ENCODE measurements around the gene SLC25A1. TPM values are rescaled to one million over a fixed set of nuclear protein-coding genes. Genes with fewer than 3 reads are reported as not detected.

Gene SLC25A1
- total and polyA plus RNA-seq, 2 donors from 2014 or later = 62.6 to 128 TPM

DNA sequence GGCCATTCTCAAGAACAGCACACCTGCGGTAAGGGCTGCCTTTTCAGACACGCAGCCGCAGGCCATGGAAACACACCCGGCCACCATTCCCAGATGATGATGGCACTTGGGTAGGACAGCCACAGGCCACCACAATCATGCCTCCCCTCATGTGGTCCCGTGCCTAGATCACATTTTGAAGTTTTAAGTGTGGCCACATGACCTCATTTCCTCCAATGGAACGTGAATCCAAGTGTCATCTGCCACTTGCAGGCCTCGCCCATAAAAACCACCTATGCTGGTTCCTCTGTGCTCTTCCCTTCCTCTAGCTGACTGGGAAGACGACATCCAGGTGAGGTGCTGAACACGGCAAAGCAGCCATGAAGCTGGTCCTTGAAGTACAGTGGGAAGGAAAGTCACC lies 44.6 kb upstream of the SLC25A1 start:
- TF ChIP-seq, protein P1, sequence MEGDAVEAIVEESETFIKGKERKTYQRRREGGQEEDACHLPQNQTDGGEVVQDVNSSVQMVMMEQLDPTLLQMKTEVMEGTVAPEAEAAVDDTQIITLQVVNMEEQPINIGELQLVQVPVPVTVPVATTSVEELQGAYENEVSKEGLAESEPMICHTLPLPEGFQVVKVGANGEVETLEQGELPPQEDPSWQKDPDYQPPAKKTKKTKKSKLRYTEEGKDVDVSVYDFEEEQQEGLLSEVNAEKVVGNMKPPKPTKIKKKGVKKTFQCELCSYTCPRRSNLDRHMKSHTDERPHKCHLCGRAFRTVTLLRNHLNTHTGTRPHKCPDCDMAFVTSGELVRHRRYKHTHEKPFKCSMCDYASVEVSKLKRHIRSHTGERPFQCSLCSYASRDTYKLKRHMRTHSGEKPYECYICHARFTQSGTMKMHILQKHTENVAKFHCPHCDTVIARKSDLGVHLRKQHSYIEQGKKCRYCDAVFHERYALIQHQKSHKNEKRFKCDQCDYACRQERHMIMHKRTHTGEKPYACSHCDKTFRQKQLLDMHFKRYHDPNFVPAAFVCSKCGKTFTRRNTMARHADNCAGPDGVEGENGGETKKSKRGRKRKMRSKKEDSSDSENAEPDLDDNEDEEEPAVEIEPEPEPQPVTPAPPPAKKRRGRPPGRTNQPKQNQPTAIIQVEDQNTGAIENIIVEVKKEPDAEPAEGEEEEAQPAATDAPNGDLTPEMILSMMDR (IDR thresholded peaks at IDR 0.05; ENCODE audit: borderline replicate concordance, extremely low read depth, insufficient read depth) = no peak
- H3K36me3 ChIP-seq (ENCODE audit: control insufficient read depth in 2 of 3, insufficient read depth in 3 of 3, low read length in 3 of 3) = peaks cover 0 to 24% (median 6%) of the 10 kb centered on the region in 3 donors
- no peaks in the 10 kb centered on the region for H3K27me3 ChIP-seq (ENCODE audit: control insufficient read depth, insufficient read depth, low read length)
- no peak for FAIRE-seq
- H3K4me3 ChIP-seq (ENCODE audit: low read length in 3 of 3) = no peak overlapping the region
- no peaks in the 10 kb centered on the region for H3K9me3 ChIP-seq (ENCODE audit: control insufficient read depth in 2 of 3, insufficient read depth in 1 of 3, low read length in 3 of 3)
- no peaks in the 10 kb centered on the region for H3K4me1 ChIP-seq (ENCODE audit: control insufficient read depth in 2 of 3, insufficient read depth in 2 of 3, low read depth in 1 of 3, low read length in 3 of 3)
- no peak overlapping the region for H3K9ac ChIP-seq (ENCODE audit: low read length in 3 of 3)
- H3K27ac ChIP-seq (ENCODE audit: low read depth in 2 of 2, low read length in 2 of 2) = no peak overlapping the region
- intact Hi-C loops (cut with DNase I) = no loop called here
- no peak for DNase-seq

DNA sequence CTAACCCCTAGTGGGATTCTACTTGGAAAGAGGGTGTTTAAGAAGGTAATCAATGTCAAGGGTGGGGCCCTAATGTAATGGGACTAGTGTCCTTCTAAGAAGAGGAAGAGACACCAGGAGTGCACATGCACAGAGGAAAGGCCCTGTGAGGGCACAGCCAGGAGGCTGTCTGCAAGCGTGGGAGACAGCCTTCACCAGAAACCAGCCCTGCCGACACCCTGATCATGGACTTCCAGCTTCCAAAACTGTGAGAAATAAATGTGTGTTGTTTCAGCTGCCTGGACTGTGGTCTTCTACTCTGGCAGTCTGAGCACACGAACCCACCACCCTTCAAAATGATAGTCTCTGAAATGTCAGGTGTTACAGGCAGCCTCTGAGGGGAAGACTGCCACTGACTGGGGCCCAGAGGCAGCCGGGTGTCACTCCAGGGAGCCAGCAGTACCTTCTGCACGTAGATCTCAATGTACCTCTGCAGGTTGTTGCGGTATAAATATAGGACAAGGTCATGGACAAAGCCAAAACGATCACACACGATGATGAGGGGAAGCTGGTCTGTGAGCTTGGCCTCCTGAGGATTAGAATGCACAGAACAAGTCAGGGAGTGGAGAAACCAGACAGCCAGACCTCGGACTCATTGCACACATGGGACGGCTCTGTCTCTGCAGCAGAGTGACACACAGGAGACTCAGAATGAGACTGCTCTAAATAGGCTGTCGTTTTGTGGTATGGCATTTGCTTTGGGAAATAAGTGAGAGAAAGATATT lies 43.9 kb upstream of the SLC25A1 start:
- Histone ChIP-seq H3K4me3 (ENCODE audit: low read length in 3 of 3) (no peak overlapping the region), H3K27me3 (ENCODE audit: control insufficient read depth, insufficient read depth, low read length) (no peaks in the 10 kb centered on the region), H3K9me3 (ENCODE audit: control insufficient read depth in 2 of 3, insufficient read depth in 1 of 3, low read length in 3 of 3) (no peaks in the 10 kb centered on the region), H3K9ac (ENCODE audit: low read length in 3 of 3) (no peak overlapping the region), H3K27ac (ENCODE audit: low read depth in 2 of 2, low read length in 2 of 2) (no peak overlapping the region), H3K36me3 (ENCODE audit: control insufficient read depth in 2 of 3, insufficient read depth in 3 of 3, low read length in 3 of 3) (peaks cover 0 to 21% (median 6%) of the 10 kb centered on the region in 3 donors), H3K4me1 (ENCODE audit: control insufficient read depth in 2 of 3, insufficient read depth in 2 of 3, low read depth in 1 of 3, low read length in 3 of 3) (no peaks in the 10 kb centered on the region)
- FAIRE-seq (no peak), DNase-seq (no peak)
- intact Hi-C loops (cut with DNase I) = no loop called here
- TF ChIP-seq, protein P1 (IDR thresholded peaks at IDR 0.05; ENCODE audit: borderline replicate concordance, extremely low read depth, insufficient read depth) = no peak

DNA sequence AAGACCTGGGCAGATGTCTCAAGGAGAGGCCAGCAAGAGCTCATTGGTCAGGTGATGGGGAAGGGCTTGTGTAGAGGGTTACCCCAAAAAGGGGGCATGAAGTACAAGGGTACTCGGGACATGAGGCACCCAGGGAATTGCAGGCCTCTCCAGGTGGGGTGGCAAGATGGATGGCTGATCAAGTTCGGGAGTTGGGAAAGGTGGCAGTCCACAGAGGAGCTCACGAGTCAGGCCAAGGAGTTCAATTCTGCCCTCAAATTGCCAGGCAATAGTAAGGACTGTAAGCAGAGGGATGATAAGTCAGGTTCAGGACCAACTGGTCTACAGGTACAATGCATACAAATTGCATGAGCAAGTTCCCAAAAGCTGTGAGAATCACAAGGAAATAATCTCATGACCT lies 42.3 kb upstream of the SLC25A1 start:
- DNase-seq (no peak), FAIRE-seq (no peak)
- Histone ChIP-seq H3K27ac (ENCODE audit: low read depth in 2 of 2, low read length in 2 of 2) (no peak overlapping the region), H3K36me3 (ENCODE audit: control insufficient read depth in 2 of 3, insufficient read depth in 3 of 3, low read length in 3 of 3) (peaks cover 0 to 21% (median 6%) of the 10 kb centered on the region in 3 donors), H3K9me3 (ENCODE audit: control insufficient read depth in 2 of 3, insufficient read depth in 1 of 3, low read length in 3 of 3) (no peaks in the 10 kb centered on the region), H3K4me1 (ENCODE audit: control insufficient read depth in 2 of 3, insufficient read depth in 2 of 3, low read depth in 1 of 3, low read length in 3 of 3) (no peaks in the 10 kb centered on the region), H3K27me3 (ENCODE audit: control insufficient read depth, insufficient read depth, low read length) (no peaks in the 10 kb centered on the region), H3K9ac (ENCODE audit: low read length in 3 of 3) (no peak overlapping the region), H3K4me3 (ENCODE audit: low read length in 3 of 3) (no peak overlapping the region)
- intact Hi-C loops (cut with DNase I) = no loop called here
- TF ChIP-seq, protein P1 (IDR thresholded peaks at IDR 0.05; ENCODE audit: borderline replicate concordance, extremely low read depth, insufficient read depth) = no peak
